Vagina (tissue), 2 donors: ENCODE data around the gene CERS5.

Source experiments
- POLR2A ChIP-seq, 2 donors: fragments of 450-650 bp; IDR thresholded peaks; one replicate each; pipeline ENCODE4 v1.6.1; 2017; ENCODE audit warnings: antibody characterized with exemption in 2 of 2, mild to moderate bottlenecking in 2 of 2, moderate library complexity in 2 of 2
- POLR2AphosphoS5 ChIP-seq, 2 donors: sonication (generic); formaldehyde crosslinking; IDR thresholded peaks; one replicate each; pipeline ENCODE4 v1.9.0; 2017; ENCODE audit warnings: antibody characterized with exemption in 2 of 2, mild to moderate bottlenecking in 2 of 2, low read depth in 1 of 2; ENCODE audit not compliant: insufficient read depth in 1 of 2
- TF ChIP-seq, protein P1 (sequence below), 3 experiments: fragments of 450-650 bp in 2 of 3; fragments of 200-600 bp in 1 of 3; sonication (generic) in 1 of 3; IDR thresholded peaks; one replicate each; pipeline ENCODE4 v1.5.1; 2017 to 2019; ENCODE audit warnings: antibody characterized with exemption in 3 of 3, mild to moderate bottlenecking in 2 of 3, moderate library complexity in 2 of 3

DNA sequence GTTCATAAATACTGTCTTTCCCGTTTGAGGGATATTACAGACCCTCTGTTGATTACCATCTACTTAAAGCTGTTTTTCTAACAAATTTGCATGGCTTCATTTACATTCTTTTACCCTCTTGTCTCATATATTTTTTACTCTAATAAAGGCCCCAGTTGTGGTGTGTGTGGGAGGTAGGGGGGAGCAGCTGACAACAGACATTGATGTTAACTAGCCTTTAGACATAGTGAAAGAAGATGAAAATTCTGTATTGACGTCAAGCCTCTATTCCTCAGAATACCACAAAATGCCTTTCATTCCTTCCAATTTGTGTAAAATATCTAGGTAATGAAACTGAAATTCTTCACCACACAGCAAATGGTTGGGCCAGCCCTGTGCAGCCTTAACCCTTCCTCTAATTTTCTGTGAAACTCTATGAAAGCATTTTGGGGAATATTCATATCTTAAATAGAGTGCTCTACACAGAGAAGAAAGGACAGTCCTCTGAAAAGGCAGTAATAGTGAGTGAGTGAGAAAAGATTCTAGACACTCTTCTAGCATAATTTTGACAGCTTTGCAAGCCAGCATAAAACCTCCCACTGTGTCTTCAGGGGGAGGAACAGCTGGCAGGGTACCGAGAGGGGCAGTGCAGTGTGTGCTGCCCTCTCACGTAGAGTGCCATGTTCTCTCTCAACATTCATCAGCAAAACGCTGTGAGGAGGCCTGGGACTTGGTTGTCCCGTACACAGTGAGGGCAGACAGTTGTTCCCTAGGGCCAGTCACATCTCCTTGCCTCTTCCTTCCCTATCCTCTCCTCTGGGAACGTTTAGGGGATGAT is 20.1 kb upstream of the CERS5 start:
- TF ChIP-seq POLR2A (IDR thresholded peaks at IDR 0.05) (no peak), POLR2AphosphoS5 (IDR thresholded peaks at IDR 0.05; ENCODE audit: insufficient read depth in 1 of 2, low read depth in 1 of 2) (no peak)
- TF ChIP-seq, protein P1, sequence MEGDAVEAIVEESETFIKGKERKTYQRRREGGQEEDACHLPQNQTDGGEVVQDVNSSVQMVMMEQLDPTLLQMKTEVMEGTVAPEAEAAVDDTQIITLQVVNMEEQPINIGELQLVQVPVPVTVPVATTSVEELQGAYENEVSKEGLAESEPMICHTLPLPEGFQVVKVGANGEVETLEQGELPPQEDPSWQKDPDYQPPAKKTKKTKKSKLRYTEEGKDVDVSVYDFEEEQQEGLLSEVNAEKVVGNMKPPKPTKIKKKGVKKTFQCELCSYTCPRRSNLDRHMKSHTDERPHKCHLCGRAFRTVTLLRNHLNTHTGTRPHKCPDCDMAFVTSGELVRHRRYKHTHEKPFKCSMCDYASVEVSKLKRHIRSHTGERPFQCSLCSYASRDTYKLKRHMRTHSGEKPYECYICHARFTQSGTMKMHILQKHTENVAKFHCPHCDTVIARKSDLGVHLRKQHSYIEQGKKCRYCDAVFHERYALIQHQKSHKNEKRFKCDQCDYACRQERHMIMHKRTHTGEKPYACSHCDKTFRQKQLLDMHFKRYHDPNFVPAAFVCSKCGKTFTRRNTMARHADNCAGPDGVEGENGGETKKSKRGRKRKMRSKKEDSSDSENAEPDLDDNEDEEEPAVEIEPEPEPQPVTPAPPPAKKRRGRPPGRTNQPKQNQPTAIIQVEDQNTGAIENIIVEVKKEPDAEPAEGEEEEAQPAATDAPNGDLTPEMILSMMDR (IDR thresholded peaks at IDR 0.05), result no peak
